HG03196 (cell line): ENCODE measurements around the gene OBSCN.

Experiments used
- ATAC-seq: cut with Tn5 transposase; IDR thresholded peaks from one replicate; pipeline ENCODE4 v1.9.1; 2021; ENCODE audit not compliant: unreplicated experiment

Gene OBSCN

GRCh38 chr1:228350831-228351781, 143.3 kb downstream of the OBSCN start:
- ATAC-seq: no peak

DNA sequence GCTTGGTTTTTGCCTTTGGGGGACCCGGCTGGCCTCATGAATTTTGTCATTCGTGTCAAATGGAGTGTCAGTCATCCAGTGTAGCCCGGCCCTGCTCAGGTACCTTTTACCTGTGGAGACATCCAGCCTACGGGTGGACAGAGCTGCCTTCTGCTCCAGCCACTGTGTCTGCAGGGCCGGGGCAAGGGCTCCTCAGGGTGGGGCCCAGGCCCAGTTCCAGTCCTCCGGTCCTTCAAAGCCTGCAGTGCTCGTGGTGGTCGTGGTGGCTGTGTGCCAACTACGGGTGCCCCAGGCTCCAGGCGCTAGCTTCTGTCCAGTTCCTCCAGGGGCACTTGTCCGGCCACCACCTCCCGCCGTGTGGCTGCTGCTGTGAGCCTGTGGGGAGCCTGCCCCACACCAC, 144.0 kb downstream of the OBSCN start:
- no peak for ATAC-seq

DNA sequence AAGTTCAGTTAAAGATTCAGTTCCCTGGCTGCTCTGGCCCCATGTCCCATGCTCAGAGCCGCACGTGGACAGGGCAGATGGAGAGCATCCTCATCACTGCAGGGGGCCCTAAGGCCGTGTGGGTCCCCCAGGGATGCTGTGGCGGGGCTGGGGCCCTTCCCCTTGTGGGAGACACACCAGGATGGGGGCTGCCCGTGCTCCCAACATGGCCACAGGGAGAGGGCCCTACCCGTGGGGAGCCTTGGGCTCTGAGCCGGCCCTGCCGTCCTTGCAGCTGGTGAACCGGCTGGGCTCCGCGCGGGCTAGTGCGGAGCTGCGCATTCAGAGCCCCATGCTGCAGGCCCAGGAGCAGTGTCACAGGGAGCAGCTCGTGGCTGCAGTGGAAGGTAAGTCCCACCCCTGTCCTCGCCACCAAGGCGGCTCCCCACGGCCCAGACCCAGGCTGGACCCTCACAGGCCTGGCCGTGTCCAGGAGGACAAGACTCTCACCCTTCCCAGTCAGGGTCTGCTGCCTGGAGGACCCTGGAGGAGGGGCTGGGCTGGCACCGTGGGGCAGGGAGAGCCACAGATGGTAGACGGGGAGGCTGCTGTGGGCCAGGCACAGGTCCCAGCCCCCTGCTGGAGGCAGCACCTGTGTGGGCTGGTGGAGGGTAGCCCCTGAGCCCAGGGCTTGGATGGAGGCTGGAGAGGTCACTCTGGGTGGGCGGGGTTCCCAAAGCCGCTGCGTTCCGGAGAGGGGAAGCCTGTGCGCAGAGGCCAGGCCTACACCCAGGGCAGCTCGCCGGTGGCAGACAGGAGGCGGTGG, 145.0 kb downstream of the OBSCN start:
- ATAC-seq: no peak

DNA sequence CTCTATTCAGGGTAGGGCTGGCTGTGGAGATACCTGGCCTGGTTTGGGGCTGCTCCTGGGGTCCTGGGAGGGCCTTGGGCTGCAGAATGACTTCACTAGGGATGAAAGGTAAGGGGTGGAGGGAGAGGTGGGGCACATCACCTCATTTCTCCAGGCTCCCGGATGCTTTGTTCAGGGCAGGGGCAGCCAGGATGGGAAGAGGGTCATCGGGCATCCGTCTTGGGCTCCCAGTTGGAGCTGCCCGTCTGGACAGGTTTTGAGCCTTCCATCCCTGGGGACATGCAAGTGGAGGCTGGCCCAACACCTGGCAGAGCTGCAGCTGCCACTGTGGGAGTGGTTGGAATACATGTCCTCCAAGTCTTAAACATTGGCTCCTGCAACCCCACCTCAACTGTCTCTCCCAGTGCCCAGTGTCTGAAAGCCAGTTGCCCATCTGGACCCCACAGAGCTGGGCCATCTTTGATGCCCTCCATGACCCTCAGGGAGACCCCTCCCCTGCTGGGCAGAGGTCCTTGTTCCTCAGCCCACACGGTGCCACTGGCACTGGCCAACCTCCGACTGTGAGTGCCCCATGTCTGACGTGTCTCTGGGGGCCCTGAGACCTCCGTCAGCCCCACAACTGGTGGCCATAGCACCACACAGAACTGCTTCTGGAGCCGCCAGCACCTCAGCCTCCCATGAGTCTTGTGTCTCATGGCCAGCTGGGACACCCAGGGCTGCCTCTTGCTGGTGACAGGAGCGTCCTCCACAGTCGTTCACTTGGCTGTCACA, 145.9 kb downstream of the OBSCN start:
- ATAC-seq: no peak

- no peak for ATAC-seq
These were observed 146.8 kb downstream of the OBSCN start for GRCh38 chr1:228354390-228355320.

DNA sequence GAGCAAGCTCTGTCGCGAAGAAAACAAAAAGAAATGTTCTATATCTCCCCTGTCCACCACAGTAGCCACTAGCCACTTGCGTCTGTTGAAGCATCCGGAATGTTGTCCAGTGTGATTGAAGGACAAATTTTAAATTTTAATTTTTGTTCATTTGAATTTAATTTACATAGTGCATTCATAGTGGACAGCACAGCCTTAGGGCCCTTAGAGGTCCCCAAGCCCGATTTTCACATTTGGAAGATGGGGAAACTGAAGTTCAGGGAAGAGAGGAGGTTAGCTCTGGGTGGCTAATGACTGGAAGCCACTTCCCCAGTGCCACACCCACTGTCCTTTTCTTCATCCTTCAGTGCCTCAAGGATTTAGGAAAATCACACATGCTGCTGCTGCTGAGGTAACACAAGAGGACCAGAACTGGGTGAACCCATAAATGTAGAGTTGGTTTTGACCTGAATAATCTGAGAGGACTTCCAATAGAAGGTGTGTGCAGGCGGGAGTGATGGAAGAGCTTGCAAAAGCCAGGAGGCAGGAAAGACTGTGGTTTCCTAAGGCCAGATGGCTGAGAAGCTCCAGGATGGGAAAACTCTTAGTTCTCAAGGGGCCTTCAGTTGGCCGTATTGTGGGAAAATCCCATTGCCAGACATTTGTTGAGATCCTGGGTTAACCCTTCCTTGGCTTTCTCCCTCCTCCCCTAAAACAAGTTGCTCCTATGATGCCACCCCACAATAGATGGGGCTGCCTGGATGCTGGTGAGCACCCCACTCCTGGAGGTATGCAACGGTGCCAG, 149.2 kb downstream of the OBSCN start:
- ATAC-seq: no peak

GRCh38 chr1:228358039-228358763, 150.4 kb downstream of the OBSCN start:
- ATAC-seq: no peak

DNA sequence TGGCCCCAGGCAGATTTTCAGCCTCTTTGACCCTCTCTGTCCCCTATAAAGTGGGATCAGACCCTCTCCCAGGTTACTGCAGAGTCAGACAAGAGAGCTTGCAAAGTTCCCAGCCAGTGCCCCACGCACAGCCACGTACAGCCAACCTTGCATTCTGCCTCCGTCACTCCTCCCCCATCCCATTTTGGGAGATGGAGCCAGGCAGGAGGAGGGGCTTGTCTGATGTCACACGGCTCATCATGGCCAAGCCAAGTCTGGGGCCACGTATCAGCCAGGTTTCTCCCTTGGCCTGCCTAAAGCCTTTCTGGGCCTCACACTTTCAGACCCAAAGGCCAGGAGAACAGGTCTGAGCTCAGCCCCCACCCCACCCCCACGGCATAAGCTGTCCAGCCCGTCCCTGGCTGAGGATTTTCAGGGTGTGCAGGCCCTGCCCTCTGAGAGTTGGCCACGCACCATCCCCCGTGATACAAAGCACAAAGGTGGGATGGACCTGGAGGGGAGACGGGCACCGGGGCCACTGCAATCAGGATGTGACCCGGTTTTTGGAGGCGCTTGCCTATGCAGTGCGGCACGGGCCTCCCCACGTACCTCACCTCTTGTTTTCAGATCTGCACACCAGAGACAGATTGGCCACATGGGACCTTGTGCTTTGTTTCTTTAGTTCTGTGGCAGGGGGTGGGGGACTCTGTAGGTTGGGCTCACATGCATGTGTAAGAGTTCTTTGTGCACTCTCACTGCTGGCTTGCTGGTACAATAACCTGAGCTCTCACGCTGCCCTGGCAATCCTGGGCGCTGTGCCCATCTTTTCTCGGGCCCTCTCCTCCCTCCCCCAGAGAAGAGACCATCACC, 151.1 kb downstream of the OBSCN start:
- ATAC-seq: no peak

DNA sequence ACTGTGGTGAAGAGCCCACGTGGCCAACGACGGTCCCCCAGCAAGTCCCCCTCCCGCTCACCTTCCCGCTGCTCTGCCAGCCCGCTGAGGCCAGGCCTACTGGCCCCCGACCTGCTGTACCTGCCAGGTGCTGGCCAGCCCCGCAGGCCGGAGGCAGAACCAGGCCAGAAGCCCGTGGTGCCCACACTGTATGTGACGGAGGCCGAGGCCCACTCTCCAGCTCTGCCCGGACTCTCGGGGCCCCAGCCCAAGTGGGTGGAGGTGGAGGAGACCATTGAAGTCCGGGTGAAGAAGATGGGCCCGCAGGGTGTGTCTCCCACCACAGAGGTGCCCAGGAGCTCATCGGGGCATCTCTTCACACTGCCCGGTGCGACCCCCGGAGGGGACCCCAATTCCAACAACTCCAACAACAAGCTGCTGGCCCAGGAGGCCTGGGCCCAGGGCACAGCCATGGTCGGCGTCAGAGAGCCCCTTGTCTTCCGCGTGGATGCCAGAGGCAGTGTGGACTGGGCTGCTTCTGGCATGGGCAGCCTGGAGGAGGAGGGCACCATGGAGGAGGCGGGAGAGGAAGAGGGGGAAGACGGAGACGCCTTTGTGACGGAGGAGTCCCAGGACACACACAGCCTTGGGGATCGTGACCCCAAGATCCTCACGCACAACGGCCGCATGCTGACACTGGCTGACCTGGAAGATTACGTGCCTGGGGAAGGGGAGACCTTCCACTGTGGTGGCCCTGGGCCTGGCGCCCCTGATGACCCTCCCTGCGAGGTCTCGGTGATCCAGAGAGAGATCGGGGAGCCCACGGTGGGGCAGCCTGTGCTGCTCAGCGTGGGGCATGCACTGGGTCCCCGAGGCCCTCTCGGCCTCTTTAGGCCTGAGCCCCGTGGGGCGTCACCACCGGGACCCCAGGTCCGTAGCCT, 152.0 kb downstream of the OBSCN start:
- ATAC-seq: no peak

DNA sequence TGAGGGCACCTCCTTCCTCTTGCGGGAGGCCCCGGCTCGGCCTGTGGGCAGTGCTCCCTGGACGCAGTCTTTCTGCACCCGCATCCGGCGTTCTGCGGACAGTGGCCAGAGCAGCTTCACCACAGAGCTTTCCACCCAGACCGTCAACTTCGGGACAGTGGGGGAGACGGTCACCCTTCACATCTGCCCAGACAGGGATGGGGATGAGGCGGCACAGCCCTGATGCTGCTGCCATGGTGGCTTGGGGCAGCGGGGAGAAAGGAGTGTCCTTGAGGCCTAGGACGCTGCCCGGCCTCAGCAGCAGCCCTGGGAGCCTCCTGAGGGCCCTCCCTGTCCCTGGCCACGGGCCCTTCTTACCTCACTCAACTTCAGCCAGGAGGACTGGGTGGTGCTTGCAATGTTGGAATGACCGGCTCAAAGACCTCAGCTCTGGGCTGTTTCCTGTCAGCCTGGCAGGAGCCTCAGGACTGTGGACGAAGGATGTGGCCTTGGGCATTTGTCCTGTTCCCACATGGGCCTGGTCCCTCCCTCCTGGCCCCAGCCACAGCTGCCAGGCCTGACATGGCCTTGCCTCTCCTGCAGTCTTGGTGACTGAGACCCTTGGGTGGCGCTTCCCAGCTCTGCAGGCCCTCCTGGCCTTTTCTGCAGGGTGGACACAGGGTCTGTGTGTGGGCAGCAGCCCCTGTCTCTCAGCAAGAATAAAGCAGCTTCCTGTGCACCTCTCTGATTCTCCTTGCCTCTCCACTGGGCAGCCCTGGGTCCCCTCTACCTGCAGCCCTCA, 152.9 kb downstream of the OBSCN start:
- ATAC-seq: no peak

DNA sequence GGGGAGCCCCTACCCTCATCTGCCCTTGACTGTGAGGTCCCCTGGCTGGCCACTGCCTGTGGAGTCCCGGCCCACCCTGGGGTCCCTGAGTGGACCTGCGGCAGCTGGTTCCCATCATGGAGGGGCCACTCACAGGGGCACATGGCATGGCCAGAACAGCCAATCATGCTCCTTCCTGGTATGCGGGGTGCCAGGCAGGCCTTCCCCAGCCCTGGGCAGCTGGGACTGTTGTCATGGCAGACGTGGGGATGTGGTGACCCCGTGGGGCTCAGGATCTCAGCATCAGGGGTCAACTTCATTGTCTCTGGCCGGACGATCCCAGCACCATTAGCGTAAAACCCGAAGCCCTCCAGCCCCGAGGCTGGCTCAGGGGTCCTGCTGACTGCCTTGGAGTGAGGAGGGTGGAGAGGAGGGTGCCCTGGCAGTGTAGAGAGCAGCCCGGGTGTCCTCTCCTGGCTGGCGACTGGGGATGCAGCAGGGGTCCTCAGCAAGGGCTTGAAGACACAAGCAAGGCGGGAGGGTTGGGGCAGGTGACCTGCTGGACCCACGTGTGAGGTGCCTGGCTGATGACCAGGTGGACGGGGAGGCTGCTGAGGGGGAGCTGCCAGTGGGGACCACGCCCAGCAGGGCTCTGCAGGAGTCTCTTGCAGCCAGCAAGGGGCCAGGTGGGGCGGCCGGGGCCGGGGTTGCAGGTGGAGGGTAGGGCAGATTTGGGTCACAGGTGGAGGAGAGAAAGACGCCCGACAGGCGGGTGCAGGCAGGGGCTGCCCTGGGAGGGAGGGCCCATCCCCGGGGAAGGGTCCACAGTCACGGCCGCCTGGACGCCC, 153.7 kb downstream of the OBSCN start:
- ATAC-seq: no peak

DNA sequence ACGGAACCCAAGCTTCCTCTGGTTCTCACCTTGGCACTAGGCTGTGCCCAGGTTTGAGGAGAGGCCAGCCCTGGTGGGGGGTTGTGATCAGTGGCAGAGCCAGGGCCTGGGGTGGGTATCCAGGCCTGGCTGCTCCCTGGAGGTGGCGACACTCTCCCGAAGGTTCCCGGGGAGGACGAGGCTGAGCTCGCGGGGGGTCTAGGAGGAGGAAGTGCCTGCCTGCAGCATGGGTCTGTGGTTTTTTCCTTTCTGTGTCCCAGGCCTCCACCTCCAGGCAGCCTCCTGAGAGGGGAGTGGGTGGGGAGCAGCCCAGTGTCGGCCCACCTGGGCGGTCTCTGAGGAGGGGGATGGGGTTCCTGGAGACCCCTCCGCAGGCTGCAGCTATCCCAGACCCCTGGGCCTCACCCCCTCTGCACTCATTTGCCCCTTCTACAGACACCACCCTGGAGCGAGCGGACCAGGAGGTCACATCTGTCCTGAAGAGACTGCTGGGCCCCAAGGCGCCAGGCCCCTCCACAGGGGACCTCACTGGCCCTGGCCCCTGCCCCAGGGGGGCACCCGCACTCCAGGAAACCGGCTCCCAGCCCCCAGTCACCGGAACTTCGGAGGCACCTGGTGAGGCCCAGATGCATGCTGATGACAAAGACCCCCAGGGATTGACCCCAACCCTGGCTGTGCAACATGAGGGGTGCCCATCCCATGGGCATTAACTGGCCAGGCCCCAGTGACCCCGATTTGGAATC, 154.5 kb downstream of the OBSCN start:
- no peak for ATAC-seq

DNA sequence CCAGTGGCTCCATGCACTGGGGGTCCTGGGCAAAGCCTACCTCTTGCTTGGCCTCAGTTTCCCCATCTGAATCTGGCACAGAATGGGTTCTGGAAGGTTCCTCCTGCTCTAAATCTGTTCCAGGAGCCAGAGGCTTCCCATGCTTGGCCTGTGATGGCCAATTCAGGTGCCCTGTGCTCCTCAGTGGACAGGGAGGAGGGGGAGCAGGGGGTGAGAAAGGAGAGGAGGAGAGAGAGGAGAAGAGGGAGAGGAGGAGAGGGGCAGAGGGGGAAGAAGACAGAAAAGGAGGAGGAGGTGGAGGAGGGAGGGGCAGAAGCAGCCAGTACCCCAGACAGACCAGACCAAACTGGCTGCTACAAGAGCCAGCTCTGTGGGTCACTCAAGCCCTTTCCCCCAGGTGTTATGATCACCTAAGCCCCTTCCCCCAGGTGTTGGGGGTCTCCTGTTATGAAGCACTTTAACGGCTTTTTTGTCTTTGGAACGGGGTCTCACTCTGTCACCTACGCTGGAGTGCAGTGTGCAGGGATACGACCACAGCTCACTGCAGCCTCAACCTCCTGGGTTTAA, 155.1 kb downstream of the OBSCN start:
- ATAC-seq: no peak

DNA sequence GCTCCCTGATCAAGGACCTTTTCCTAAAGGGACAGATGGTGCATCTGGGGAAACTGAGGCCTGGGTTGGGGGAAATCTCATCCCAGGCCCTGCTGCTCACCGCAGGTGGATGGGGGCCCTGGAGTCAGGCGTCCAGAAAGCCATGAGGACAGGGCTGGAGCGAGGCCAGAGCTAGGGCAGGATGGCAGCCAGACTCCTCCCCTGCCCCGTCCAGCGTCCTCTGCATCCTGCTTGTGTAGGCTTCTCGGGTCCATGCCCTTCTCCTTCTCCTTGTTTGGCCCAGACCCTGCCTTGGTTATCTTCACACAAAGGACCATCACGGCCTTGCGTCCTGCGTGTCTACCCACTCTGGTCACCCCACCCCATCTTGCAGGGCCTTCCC, 155.8 kb downstream of the OBSCN start:
- ATAC-seq: no peak
